ENCODE data around the gene ISX. TPM values are rescaled to one million over a fixed set of nuclear protein-coding genes. Genes with fewer than 3 reads are reported as not detected.

ISX gene
- total and polyA plus RNA-seq, 9 of the 15 experiments (the other 6 are each of a cell fraction or from before 2014, with no cell fraction given), result 0.03 to 0.36 (median 0.07) TPM

- Histone ChIP-seq H2AFZ (ENCODE audit: low read depth, low read length) (no peak overlapping the region), H3K9me1 (ENCODE audit: control insufficient read depth, insufficient read depth, low read length) (no peaks in the 10 kb centered on the region), H3K4me1 (replicated peaks in 1 of 2; ENCODE audit: control insufficient read depth in 2 of 2, insufficient read depth in 2 of 2, low read length in 2 of 2) (no peaks in the 10 kb centered on the region; a peak in 1 of 5 replicates), H3K4me3 (no peak overlapping the region), H3K27ac (ENCODE audit: extremely low read depth, low read depth, low read length) (no peak overlapping the region), H4K20me1 (replicated peaks; ENCODE audit: control insufficient read depth, insufficient read depth, low read length) (no peaks in the 10 kb centered on the region), H3K79me2 (ENCODE audit: control insufficient read depth, insufficient read depth, low read length) (no peaks in the 10 kb centered on the region), H3K9ac (ENCODE audit: insufficient read depth in 1 of 2, low read depth in 2 of 2, low read length in 2 of 2) (no peak overlapping the region), H3K4me2 (ENCODE audit: insufficient read depth, low read length) (no peak overlapping the region), H3K9me3 (replicated peaks; ENCODE audit: control insufficient read depth, insufficient read depth, low read depth, low read length) (no peaks in the 10 kb centered on the region), H3K27me3 (ENCODE audit: control insufficient read depth in 2 of 2, insufficient read depth in 2 of 2, low read length in 2 of 2) (no peaks in the 10 kb centered on the region), H3K36me3 (ENCODE audit: control insufficient read depth, insufficient read depth, low read length) (no peaks in the 10 kb centered on the region)
- WGBS (ENCODE audit: insufficient coverage, low coverage, missing lambda C conversion rate), result no CpG with 5 or more reads among the region's 3 CpGs
- 0 out of 2 replicates have a peak, but pooled peaks have one; percentile 34 for TF ChIP-seq JUNB (CRISPR knock-in tag; conservative IDR thresholded peaks at IDR 0.05)
- TF ChIP-seq BACH1 (tag; IDR thresholded peaks at IDR 0.05), result no peak
- TF ChIP-seq, protein P1, sequence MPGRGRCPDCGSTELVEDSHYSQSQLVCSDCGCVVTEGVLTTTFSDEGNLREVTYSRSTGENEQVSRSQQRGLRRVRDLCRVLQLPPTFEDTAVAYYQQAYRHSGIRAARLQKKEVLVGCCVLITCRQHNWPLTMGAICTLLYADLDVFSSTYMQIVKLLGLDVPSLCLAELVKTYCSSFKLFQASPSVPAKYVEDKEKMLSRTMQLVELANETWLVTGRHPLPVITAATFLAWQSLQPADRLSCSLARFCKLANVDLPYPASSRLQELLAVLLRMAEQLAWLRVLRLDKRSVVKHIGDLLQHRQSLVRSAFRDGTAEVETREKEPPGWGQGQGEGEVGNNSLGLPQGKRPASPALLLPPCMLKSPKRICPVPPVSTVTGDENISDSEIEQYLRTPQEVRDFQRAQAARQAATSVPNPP (IDR thresholded peaks at IDR 0.05; ENCODE audit: borderline replicate concordance, insufficient read depth, insufficient read length), result no peak
- TF ChIP-seq RAD51 (IDR thresholded peaks at IDR 0.05; ENCODE audit: borderline replicate concordance, low read depth), result no peak
- TF ChIP-seq, protein P2, sequence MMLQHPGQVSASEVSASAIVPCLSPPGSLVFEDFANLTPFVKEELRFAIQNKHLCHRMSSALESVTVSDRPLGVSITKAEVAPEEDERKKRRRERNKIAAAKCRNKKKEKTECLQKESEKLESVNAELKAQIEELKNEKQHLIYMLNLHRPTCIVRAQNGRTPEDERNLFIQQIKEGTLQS (IDR thresholded peaks at IDR 0.05), result peak; percentile 70
- TF ChIP-seq, protein P2 (CRISPR knock-in tag; conservative IDR thresholded peaks at IDR 0.05), result no peak
- TF ChIP-seq, protein P3, sequence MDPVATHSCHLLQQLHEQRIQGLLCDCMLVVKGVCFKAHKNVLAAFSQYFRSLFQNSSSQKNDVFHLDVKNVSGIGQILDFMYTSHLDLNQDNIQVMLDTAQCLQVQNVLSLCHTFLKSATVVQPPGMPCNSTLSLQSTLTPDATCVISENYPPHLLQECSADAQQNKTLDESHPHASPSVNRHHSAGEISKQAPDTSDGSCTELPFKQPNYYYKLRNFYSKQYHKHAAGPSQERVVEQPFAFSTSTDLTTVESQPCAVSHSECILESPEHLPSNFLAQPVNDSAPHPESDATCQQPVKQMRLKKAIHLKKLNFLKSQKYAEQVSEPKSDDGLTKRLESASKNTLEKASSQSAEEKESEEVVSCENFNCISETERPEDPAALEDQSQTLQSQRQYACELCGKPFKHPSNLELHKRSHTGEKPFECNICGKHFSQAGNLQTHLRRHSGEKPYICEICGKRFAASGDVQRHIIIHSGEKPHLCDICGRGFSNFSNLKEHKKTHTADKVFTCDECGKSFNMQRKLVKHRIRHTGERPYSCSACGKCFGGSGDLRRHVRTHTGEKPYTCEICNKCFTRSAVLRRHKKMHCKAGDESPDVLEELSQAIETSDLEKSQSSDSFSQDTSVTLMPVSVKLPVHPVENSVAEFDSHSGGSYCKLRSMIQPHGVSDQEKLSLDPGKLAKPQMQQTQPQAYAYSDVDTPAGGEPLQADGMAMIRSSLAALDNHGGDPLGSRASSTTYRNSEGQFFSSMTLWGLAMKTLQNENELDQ (CRISPR knock-in tag; IDR thresholded peaks at IDR 0.05; ENCODE audit: borderline replicate concordance), result no peak
- TF ChIP-seq ATF1 (CRISPR knock-in tag; IDR thresholded peaks at IDR 0.05), result no peak
- TF ChIP-seq ATF1 (tag; IDR thresholded peaks at IDR 0.05), result peak; percentile 30; the same call in 1 of the 2 replicates
- TF ChIP-seq ATF7 (IDR thresholded peaks at IDR 0.05), result peak; percentile 89
- TF ChIP-seq ZEB2 (IDR thresholded peaks at IDR 0.05), result no peak
- TF ChIP-seq ESRRA (IDR thresholded peaks at IDR 0.05; ENCODE audit: borderline replicate concordance, low read depth), result no peak
- TF ChIP-seq PKNOX1 (IDR thresholded peaks at IDR 0.05), result peak; percentile 53; the same call in 1 of the 2 replicates
- no peak for DNase-seq (ENCODE audit: extremely low read depth in 1 of 4, low spot score in 3 of 4)
- in situ Hi-C loops (cut with MboI) (no loop called here), intact Hi-C loops (cut with micrococcal nuclease) (no loop called here)
- ChIA-PET POLR2A (no interaction called here), CTCF (ENCODE audit: low intra/inter-chr PET ratio) (no interaction called here)
- no TSS peak for BruUV-seq (replicated peaks)
- ATAC-seq, result no peak
- no peak for FAIRE-seq
Measured at GRCh38 chr22:35034963-35035362, 31.0 kb upstream of the ISX start.
